Testis (tissue), 3 donors: Measurements from ENCODE around the gene R3HCC1L. TPM values are rescaled to one million over a fixed set of nuclear protein-coding genes. Genes with fewer than 3 reads are reported as not detected.
"Not testable (repeated sequence)": the region's sequence is repeated elsewhere in the genome, so short reads cannot be mapped to it uniquely, and the experiment has no call there.

Experiments
- DNase-seq: peaks from one replicate; pipeline ENCODE4 v3.0.0-alpha.2; 2019
- H3K27ac ChIP-seq, 2 donors: fragments of 200-600 bp; sonication (generic); one replicate each; pipeline ENCODE4 v1.5.1; 2019
- H3K27me3 ChIP-seq: fragments of 200-600 bp; sonication (generic); one replicate; pipeline ENCODE4 v1.5.1; 2019
- H3K36me3 ChIP-seq: fragments of 200-600 bp; sonication (generic); one replicate; pipeline ENCODE4 v1.5.1; 2017; ENCODE audit warnings: low read depth; ENCODE audit errors: missing control alignments
- H3K4me1 ChIP-seq: fragments of 200-600 bp; sonication (generic); one replicate; pipeline ENCODE4 v1.5.1; 2019
- H3K4me3 ChIP-seq, 2 donors: fragments of 200-600 bp; sonication (generic); one replicate each; pipeline ENCODE4 v1.5.1; 2017 to 2019
- H3K9me3 ChIP-seq: fragments of 200-600 bp; sonication (generic); one replicate; pipeline ENCODE4 v1.5.1; 2017
- POLR2A ChIP-seq: fragments of 450-650 bp; IDR thresholded peaks from one replicate; pipeline ENCODE4 v1.6.1; 2017; ENCODE audit warnings: antibody characterized with exemption, mild to moderate bottlenecking, moderate library complexity
- WGBS, 2 donors: methylation state at CpG; one replicate each; pipeline ENCODE4 v1.1.5; 2018; 5-methylcytosine and 5-hydroxymethylcytosine counted together
- intact Hi-C: fragments of 100-400 bp; cut with DNase I; formaldehyde crosslinking; loops from one replicate; pipeline ENCODE4 v1.15.1; 2023; ENCODE audit warnings: low total_unique reads
- polyA plus RNA-seq: library from polyadenylated mRNA; stranded (reverse); fragments of 350-450 nt; fragmentation: Illumina TruSeq; extraction: RNeasy Lipid Tissue Mini Kit (QIAGEN cat#74804); gene quantifications from one replicate; pipeline ENCODE4 v1.2.3, GENCODE V29; 2014; ENCODE audit warnings: low read depth, low replicate concordance; ENCODE audit not compliant: insufficient read depth
- total RNA-seq, 2 donors: library from RNA; depleted of rRNA; stranded (reverse); fragments of >200 nt; gene quantifications; one replicate each; pipeline ENCODE4 v1.2.3, GENCODE V29; 2016
- TF ChIP-seq, protein P1 (sequence below), 3 experiments: fragments of 450-650 bp in 2 of 3; fragments of 200-600 bp in 1 of 3; sonication (generic) in 1 of 3; IDR thresholded peaks; one replicate each; pipeline ENCODE4 v1.5.1; 2016 to 2019; ENCODE audit warnings: antibody characterized with exemption in 3 of 3, mild to moderate bottlenecking in 2 of 3, moderate library complexity in 1 of 3

The R3HCC1L gene
- total and polyA plus RNA-seq, 3 donors from 2014 or later = 36.9 to 39.5 (median 38.5) TPM

DNA sequence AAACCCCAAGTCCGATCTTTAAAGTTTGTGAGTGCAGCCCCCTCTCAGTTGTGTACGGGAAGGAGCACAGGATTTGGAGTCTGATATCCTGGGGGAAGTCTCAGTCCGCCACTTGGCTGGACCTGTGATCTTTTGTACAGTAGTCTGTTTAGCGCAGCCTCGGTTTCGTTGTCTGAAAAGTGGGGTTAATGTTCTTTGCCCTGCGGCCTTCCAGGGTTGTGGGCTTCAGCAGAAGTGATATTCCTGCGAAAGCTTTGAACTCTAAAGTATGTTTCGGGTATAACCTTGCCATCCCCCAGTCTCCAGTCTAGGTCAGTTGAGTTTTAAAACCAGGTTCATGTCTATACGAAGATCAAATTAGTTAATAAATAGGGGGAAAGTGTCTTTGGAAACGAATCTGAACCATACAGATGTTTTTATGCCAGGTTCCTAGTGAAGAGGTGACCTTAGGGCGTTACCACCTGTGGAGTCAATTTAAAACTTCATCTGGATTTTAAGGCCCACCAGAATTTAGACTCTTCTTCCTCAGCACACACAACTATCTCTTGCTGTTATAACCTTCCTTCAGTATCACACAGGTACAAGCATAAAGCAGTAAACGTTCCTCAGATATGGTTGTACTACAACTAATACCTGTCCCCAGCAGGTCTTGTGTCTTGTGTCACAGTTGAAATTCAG, 904 bp downstream of the R3HCC1L start:
- H3K27ac ChIP-seq = peak overlapping the region; percentile 91 to 93
- WGBS, 2 donors = 9 to 16% methylated on average over 13 of the region's 13 CpGs
- peak; percentile 28 for DNase-seq
- intact Hi-C loops = no loop called here
- H3K27me3 ChIP-seq = no peaks in the 10 kb centered on the region
- H3K9me3 ChIP-seq = no peaks in the 10 kb centered on the region
- TF ChIP-seq POLR2A = no peak
- TF ChIP-seq, protein P1, sequence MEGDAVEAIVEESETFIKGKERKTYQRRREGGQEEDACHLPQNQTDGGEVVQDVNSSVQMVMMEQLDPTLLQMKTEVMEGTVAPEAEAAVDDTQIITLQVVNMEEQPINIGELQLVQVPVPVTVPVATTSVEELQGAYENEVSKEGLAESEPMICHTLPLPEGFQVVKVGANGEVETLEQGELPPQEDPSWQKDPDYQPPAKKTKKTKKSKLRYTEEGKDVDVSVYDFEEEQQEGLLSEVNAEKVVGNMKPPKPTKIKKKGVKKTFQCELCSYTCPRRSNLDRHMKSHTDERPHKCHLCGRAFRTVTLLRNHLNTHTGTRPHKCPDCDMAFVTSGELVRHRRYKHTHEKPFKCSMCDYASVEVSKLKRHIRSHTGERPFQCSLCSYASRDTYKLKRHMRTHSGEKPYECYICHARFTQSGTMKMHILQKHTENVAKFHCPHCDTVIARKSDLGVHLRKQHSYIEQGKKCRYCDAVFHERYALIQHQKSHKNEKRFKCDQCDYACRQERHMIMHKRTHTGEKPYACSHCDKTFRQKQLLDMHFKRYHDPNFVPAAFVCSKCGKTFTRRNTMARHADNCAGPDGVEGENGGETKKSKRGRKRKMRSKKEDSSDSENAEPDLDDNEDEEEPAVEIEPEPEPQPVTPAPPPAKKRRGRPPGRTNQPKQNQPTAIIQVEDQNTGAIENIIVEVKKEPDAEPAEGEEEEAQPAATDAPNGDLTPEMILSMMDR (IDR thresholded peaks at IDR 0.05) = no peak
- no peaks in the 10 kb centered on the region for H3K36me3 ChIP-seq
- H3K4me1 ChIP-seq = peaks cover 13% of the 10 kb centered on the region
- peak overlapping the region; percentile 87 to 93 for H3K4me3 ChIP-seq

GRCh38 chr10:98136775-98137174, 2.3 kb downstream of the R3HCC1L start:
- H3K27me3 ChIP-seq, H3K4me3 ChIP-seq, DNase-seq, H3K9me3 ChIP-seq, intact Hi-C loops, H3K36me3 ChIP-seq, H3K27ac ChIP-seq: not testable (repeated sequence)
- 61 to 68% methylated on average over 16 of the region's 16 CpGs for WGBS, 2 donors
- H3K4me1 ChIP-seq = peaks cover 18% of the 10 kb centered on the region

DNA sequence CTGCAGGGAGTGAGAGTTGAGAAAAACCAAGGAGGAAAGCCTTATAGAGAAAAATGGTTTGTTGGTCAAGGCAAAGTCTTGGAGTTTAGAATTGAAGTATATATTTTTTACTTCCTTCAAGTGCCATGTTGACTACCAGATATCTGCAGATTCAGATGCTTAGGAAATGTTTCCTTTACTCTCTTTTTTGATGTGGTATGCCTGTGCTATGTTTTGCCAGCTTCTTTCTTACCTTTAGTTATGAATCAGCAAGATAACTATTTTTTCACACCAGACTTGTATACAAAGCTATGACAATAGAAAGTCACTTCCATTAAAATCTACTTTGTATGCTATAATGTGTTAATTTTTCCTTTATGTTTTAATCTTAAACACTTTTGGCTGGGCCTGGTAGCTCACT, 3.6 kb downstream of the R3HCC1L start:
- no peak for DNase-seq
- Histone ChIP-seq H3K27ac (no peak overlapping the region), H3K4me1 (peaks cover 18% of the 10 kb centered on the region), H3K4me3 (no peak overlapping the region), H3K9me3 (no peaks in the 10 kb centered on the region), H3K36me3 (no peaks in the 10 kb centered on the region), H3K27me3 (no peaks in the 10 kb centered on the region)
- TF ChIP-seq, protein P1 (IDR thresholded peaks at IDR 0.05) = no peak
- TF ChIP-seq POLR2A = no peak
- intact Hi-C loops = no loop called here

- TF ChIP-seq POLR2A = no peak
- Histone ChIP-seq H3K27me3 (no peaks in the 10 kb centered on the region), H3K27ac (no peak overlapping the region), H3K4me1 (peaks cover 17% of the 10 kb centered on the region), H3K9me3 (no peaks in the 10 kb centered on the region), H3K4me3 (no peak overlapping the region), H3K36me3 (no peaks in the 10 kb centered on the region)
- DNase-seq = no peak
- intact Hi-C loops = no loop called here
- WGBS, 2 donors = 73 to 75% methylated on average over 3 of the region's 3 CpGs
Measured at GRCh38 chr10:98139431-98139830, 5.0 kb downstream of the R3HCC1L start.

GRCh38 chr10:98141484-98142073, 7.1 kb downstream of the R3HCC1L start:
- Histone ChIP-seq H3K4me1 (peaks cover 10% of the 10 kb centered on the region), H3K36me3 (no peaks in the 10 kb centered on the region), H3K27me3 (no peaks in the 10 kb centered on the region), H3K27ac (no peak overlapping the region), H3K9me3 (no peaks in the 10 kb centered on the region), H3K4me3 (no peak overlapping the region)
- intact Hi-C loops = no loop called here
- no peak for DNase-seq
- no peak for TF ChIP-seq POLR2A
- TF ChIP-seq, protein P1 (IDR thresholded peaks at IDR 0.05) = no peak

GRCh38 chr10:98144985-98145384, 10.5 kb downstream of the R3HCC1L start:
- H3K36me3 ChIP-seq = no peaks in the 10 kb centered on the region
- no peaks in the 10 kb centered on the region for H3K9me3 ChIP-seq
- H3K4me3 ChIP-seq = no peak overlapping the region
- peak overlapping the region; percentile 35 to 51 for H3K27ac ChIP-seq
- no peak for DNase-seq
- 63 to 80% methylated on average over 2 of the region's 2 CpGs for WGBS, 2 donors
- no peak for TF ChIP-seq POLR2A
- TF ChIP-seq, protein P1 (IDR thresholded peaks at IDR 0.05) = no peak
- intact Hi-C loops = no loop called here
- H3K27me3 ChIP-seq = no peaks in the 10 kb centered on the region
- peaks cover 10% of the 10 kb centered on the region for H3K4me1 ChIP-seq
